Left ventricle myocardium inferior (tissue), 1 donor: ENCODE measurements around the gene PPP1R3C. TPM values are rescaled to one million over a fixed set of nuclear protein-coding genes. Genes with fewer than 3 reads are reported as not detected.
A peak's percentile ranks its signal among the peaks of the same experiment; 100 is the strongest.

Experiments
- DNase-seq: peaks from one replicate; pipeline ENCODE4 v3.0.0-alpha.2; 2020
- H3K27ac ChIP-seq: fragments of 200-600 bp; replicated peaks from 2 replicates; pipeline ENCODE4 v1.8.0; 2021
- H3K27me3 ChIP-seq: fragments of 200-600 bp; 2 replicates; pipeline ENCODE4 v1.8.0; 2021; ENCODE audit warnings: low read depth
- H3K36me3 ChIP-seq: fragments of 200-600 bp; 2 replicates; pipeline ENCODE4 v1.8.0; 2021
- H3K4me1 ChIP-seq: fragments of 200-600 bp; 2 replicates; pipeline ENCODE4 v1.8.0; 2021
- H3K4me3 ChIP-seq: fragments of 200-600 bp; 2 replicates; pipeline ENCODE4 v1.8.0; 2021; ENCODE audit warnings: mild to moderate bottlenecking, moderate library complexity
- H3K9me3 ChIP-seq: fragments of 200-600 bp; replicated peaks from 2 replicates; pipeline ENCODE4 v1.8.0; 2021
- CTCF ChIP-seq: fragments of 200-600 bp; IDR thresholded peaks from 2 replicates; pipeline ENCODE4 v1.8.0; 2021; ENCODE audit warnings: antibody characterized with exemption, mild to moderate bottlenecking, borderline replicate concordance
- intact Hi-C: fragments of 100-400 bp; cut with micrococcal nuclease; formaldehyde crosslinking; loops from one replicate; pipeline ENCODE4 v1.11.0; 2022
- total RNA-seq: library from RNA; stranded (reverse); fragmentation: NEBNext Ultra II Directional; extraction: Animal tissue kit (Norgen Biotek cat#: 25700); gene quantifications from one replicate; pipeline ENCODE4 v1.2.1, GENCODE V29; 2021
- donor health status: DM: no; HTN: yes; CAD: no; lungs with severe emphysema.

Gene PPP1R3C
- total RNA-seq, 1 donor from 2014 or later, result 236 TPM

- Histone ChIP-seq H3K36me3 (no peaks in the 10 kb centered on the region), H3K27me3 (no peaks in the 10 kb centered on the region), H3K27ac (peak overlapping the region; percentile 13), H3K9me3 (peaks cover 13% of the 10 kb centered on the region), H3K4me1 (peaks cover 37% of the 10 kb centered on the region), H3K4me3 (no peak overlapping the region)
- intact Hi-C loops, result no loop called here
- no peak for DNase-seq
- TF ChIP-seq CTCF, result no peak
Observed at GRCh38 chr10:91603931-91604331, 28.9 kb downstream of the PPP1R3C start.

GRCh38 chr10:91602868-91603568 is 29.9 kb downstream of the PPP1R3C start:
- intact Hi-C loops, result no loop called here
- Histone ChIP-seq H3K36me3 (no peaks in the 10 kb centered on the region), H3K27ac (no peak overlapping the region), H3K4me3 (no peak overlapping the region), H3K9me3 (peaks cover 13% of the 10 kb centered on the region), H3K4me1 (peaks cover 33% of the 10 kb centered on the region), H3K27me3 (no peaks in the 10 kb centered on the region)
- DNase-seq, result no peak
- TF ChIP-seq CTCF, result no peak

- intact Hi-C loops, result no loop called here
- Histone ChIP-seq H3K36me3 (no peaks in the 10 kb centered on the region), H3K4me1 (peaks cover 33% of the 10 kb centered on the region)
Observed at GRCh38 chr10:91602449-91602848, 30.4 kb downstream of the PPP1R3C start.

GRCh38 chr10:91601212-91601611 is 31.7 kb downstream of the PPP1R3C start:
- intact Hi-C loops, result no loop called here
- no peak for DNase-seq
- Histone ChIP-seq H3K27me3 (no peaks in the 10 kb centered on the region), H3K36me3 (no peaks in the 10 kb centered on the region), H3K4me1 (peaks cover 42% of the 10 kb centered on the region), H3K27ac (no peak overlapping the region), H3K4me3 (no peak overlapping the region), H3K9me3 (peaks cover 11% of the 10 kb centered on the region)
- no peak for TF ChIP-seq CTCF

More at GRCh38 chr10:91602449-91602848, 30.4 kb downstream of the PPP1R3C start:
- Histone ChIP-seq H3K4me3 (no peak overlapping the region), H3K9me3 (peaks cover 13% of the 10 kb centered on the region), H3K27me3 (no peaks in the 10 kb centered on the region), H3K27ac (no peak overlapping the region)
- no peak for TF ChIP-seq CTCF
- DNase-seq, result no peak

- H3K27me3 ChIP-seq, result no peaks in the 10 kb centered on the region
- no peak for DNase-seq
- intact Hi-C loops, result no loop called here
- H3K36me3 ChIP-seq, result no peaks in the 10 kb centered on the region
- TF ChIP-seq CTCF, result no peak
- no peak overlapping the region for H3K4me3 ChIP-seq
- H3K9me3 ChIP-seq, result no peaks in the 10 kb centered on the region
- H3K27ac ChIP-seq, result peak overlapping the region; percentile 64
- peaks cover 32% of the 10 kb centered on the region for H3K4me1 ChIP-seq
Observed at GRCh38 chr10:91598211-91598977, 34.5 kb downstream of the PPP1R3C start.
